Heart left ventricle (tissue), 16 donors: Measurements from ENCODE around the gene UST. TPM values are rescaled to one million over a fixed set of nuclear protein-coding genes. Genes with fewer than 3 reads are reported as not detected.

Experiments used
- ATAC-seq, 4 donors: fragments of 200-7000 bp; cut with Tn5 transposase; one replicate each; pipeline ENCODE4 v1.9.1; 2020 to 2022; ENCODE audit warnings: moderate library complexity in 4 of 4, mild to moderate bottlenecking in 3 of 4, moderate number of reproducible peaks in 1 of 4
- DNase-seq, 5 donors: peaks; one replicate each; pipeline ENCODE4 v3.0.0-alpha.2; 2020
- H3K27ac ChIP-seq, 12 donors: fragments of 200-600 bp; sonication (generic) in 4 of 12; one replicate each; pipeline versions ENCODE4 v1.5.0 to v1.8.0; 2016 to 2022; ENCODE audit warnings: mild to moderate bottlenecking in 2 of 12
- H3K27me3 ChIP-seq, 9 donors: fragments of 200-600 bp; sonication (generic) in 2 of 9; one replicate each; pipeline versions ENCODE4 v1.5.1 to v1.8.0; 2016 to 2022; ENCODE audit warnings: mild to moderate bottlenecking in 3 of 9
- H3K36me3 ChIP-seq, 9 donors: fragments of 200-600 bp; sonication (generic) in 2 of 9; one replicate each; pipeline versions ENCODE4 v1.5.0 to v1.8.0; 2018 to 2022; ENCODE audit warnings: mild to moderate bottlenecking in 2 of 9
- H3K4me1 ChIP-seq, 12 donors: fragments of 200-600 bp; sonication (generic) in 4 of 12; one replicate each; pipeline versions ENCODE4 v1.5.0 to v1.8.0; 2016 to 2022; ENCODE audit warnings: mild to moderate bottlenecking in 3 of 12
- H3K4me3 ChIP-seq, 12 donors: fragments of 200-600 bp; sonication (generic) in 4 of 12; one replicate each; pipeline versions ENCODE4 v1.5.0 to v1.8.0; 2017 to 2022; ENCODE audit warnings: mild to moderate bottlenecking in 9 of 12, moderate library complexity in 4 of 12
- H3K9me3 ChIP-seq, 12 donors: fragments of 200-600 bp; sonication (generic) in 4 of 12; one replicate each; pipeline versions ENCODE4 v1.5.0 to v1.8.0; 2016 to 2022; ENCODE audit warnings: mild to moderate bottlenecking in 1 of 12
- CTCF ChIP-seq, 12 donors: fragments of 200-600 bp; sonication (generic) in 4 of 12; IDR thresholded peaks; one replicate each; pipeline versions ENCODE4 v1.5.0 to v1.8.0; 2018 to 2022; ENCODE audit warnings: antibody characterized with exemption in 12 of 12, mild to moderate bottlenecking in 5 of 12
- POLR2A ChIP-seq, 2 donors: fragments of 450-650 bp; IDR thresholded peaks; one replicate each; pipeline ENCODE4 v1.6.1; 2017; ENCODE audit warnings: antibody characterized with exemption in 2 of 2, mild to moderate bottlenecking in 2 of 2, moderate library complexity in 2 of 2
- WGBS, 4 donors: extraction: QIAGEN DNeasy Blood & Tissue Kit in 2 of 4; methylation state at CpG; one replicate each; pipeline versions ENCODE4 v1.1.5 to v1.1.7; 2013 to 2018; 5-methylcytosine and 5-hydroxymethylcytosine counted together
- intact Hi-C, 10 donors: fragments of 100-400 bp; cut with DNase I; formaldehyde crosslinking; loops; one replicate each; pipeline versions ENCODE4 v1.11.1 to v1.14.2; 2022
- polyA plus RNA-seq, 2 donors: library from polyadenylated mRNA; stranded (reverse); fragments of 200-250 nt; gene quantifications; one replicate each; pipeline ENCODE4 v1.2.3, GENCODE V29; 2013
- total RNA-seq, 9 donors: library from RNA; depleted of rRNA in 2 of 9; stranded (reverse); fragments of >200 nt in 2 of 9; fragmentation: NEBNext Ultra II Directional in 3 of 9; extraction: Animal tissue kit (Norgen Biotek cat#: 25700) in 3 of 9; gene quantifications; one replicate each; pipeline versions ENCODE4 v1.1.0 to v1.2.4, GENCODE V29; 2016 to 2023
- donor health status: ischemic (EF 13 %, LVEDD 7.1; RV severe dilation, severe dysfunction).
- donor health status: healthy with polysubstance abuse.
- donor health status: DM: no; HTN: yes; CAD: no.
- donor health status: DM: no; HTN: no; CAD: no.
- donor health status: ischemic (EF 25% LVEDD 6.9; RV normal size, moderate dysfunction).
- donor health status: ischemic (EF 25% LVEDD 5.7; RV mildly dilated, moderate dysfunction).
- donor health status: healthy.
- donor health status: DM: yes; HTN: yes; CAD: no.
- donor health status: ischemic (EF 35%, LVEDD 5.7; RV mildly dilated, moderate dysfunction).
- donor health status: nonischemic (EF 11% LVEDD 7.7; RV severe dilation, severe dysfunction).
- donor health status: DM: yes; HTN: yes; CAD: no.
- donor health status: PGD.
- donor health status: ischemic (EF 29% LVEDD 5.4; RV normal size, mild dysfunction).
- donor health status: nonischemic (EF 23%, LVEDD 6.1; RV moderate dilation, normal function).

Gene UST
- total and polyA plus RNA-seq, 11 donors: 1.1 to 5.8 (median 2.7) TPM

GRCh38 chr6:148888856-148889255 is 142.0 kb downstream of the UST start:
- DNase-seq (no peak), ATAC-seq (peak in 1 of 4 donors; percentile 24)
- peaks cover 0 to 26% (median 4%) of the 10 kb centered on the region in 12 donors for H3K4me1 ChIP-seq
- H3K27ac ChIP-seq: no peak overlapping the region
- H3K9me3 ChIP-seq: no peaks in the 10 kb centered on the region
- WGBS, 4 donors: 41 to 68% (median 56%) methylated on average over 3 of the region's 3 CpGs
- intact Hi-C loops: no loop called here
- no peaks in the 10 kb centered on the region for H3K36me3 ChIP-seq
- no peaks in the 10 kb centered on the region for H3K27me3 ChIP-seq
- H3K4me3 ChIP-seq: no peak overlapping the region
- TF ChIP-seq CTCF (IDR thresholded peaks at IDR 0.05) (no peak), POLR2A (IDR thresholded peaks at IDR 0.05) (no peak)

GRCh38 chr6:148890096-148890495 is 143.3 kb downstream of the UST start:
- no peak overlapping the region for H3K4me3 ChIP-seq
- no peak for DNase-seq
- TF ChIP-seq POLR2A (IDR thresholded peaks at IDR 0.05) (no peak), CTCF (IDR thresholded peaks at IDR 0.05) (no peak)
- H3K4me1 ChIP-seq: peaks cover 0 to 26% (median 4%) of the 10 kb centered on the region in 12 donors
- no peaks in the 10 kb centered on the region for H3K36me3 ChIP-seq
- 44 to 54% (median 52%) methylated on average over 3 of the region's 3 CpGs for WGBS, 4 donors
- ATAC-seq: peak in 2 of 4 donors; percentile 41 to 52
- no peaks in the 10 kb centered on the region for H3K9me3 ChIP-seq
- intact Hi-C loops: no loop called here
- peak overlapping the region in 1 of 12 donors; percentile 9 for H3K27ac ChIP-seq
- H3K27me3 ChIP-seq: no peaks in the 10 kb centered on the region

- ATAC-seq: no peak
- Histone ChIP-seq H3K4me1 (peaks cover 0 to 26% (median 4%) of the 10 kb centered on the region in 12 donors), H3K4me3 (no peak overlapping the region), H3K27me3 (no peaks in the 10 kb centered on the region), H3K27ac (peak overlapping the region in 1 of 12 donors; percentile 9), H3K9me3 (no peaks in the 10 kb centered on the region), H3K36me3 (no peaks in the 10 kb centered on the region)
- WGBS, 4 donors: 62 to 73% (median 69%) methylated on average over 13 of the region's 13 CpGs
- TF ChIP-seq CTCF (IDR thresholded peaks at IDR 0.05) (no peak), POLR2A (IDR thresholded peaks at IDR 0.05) (no peak)
- DNase-seq: no peak
- intact Hi-C loops: no loop called here
These were observed 144.0 kb downstream of the UST start for GRCh38 chr6:148890652-148891404.

GRCh38 chr6:148891405-148891783 is 144.6 kb downstream of the UST start:
- WGBS, 4 donors: 21 to 32% (median 29%) methylated on average over 1 of the region's 1 CpG
- no peaks in the 10 kb centered on the region for H3K9me3 ChIP-seq
- H3K36me3 ChIP-seq: no peaks in the 10 kb centered on the region
- DNase-seq (no peak), ATAC-seq (peak in 1 of 4 donors; percentile 52)
- no peaks in the 10 kb centered on the region for H3K27me3 ChIP-seq
- intact Hi-C loops: no loop called here
- H3K4me1 ChIP-seq: peaks cover 0 to 26% (median 4%) of the 10 kb centered on the region in 12 donors
- H3K4me3 ChIP-seq: no peak overlapping the region
- H3K27ac ChIP-seq: no peak overlapping the region
- TF ChIP-seq POLR2A (IDR thresholded peaks at IDR 0.05) (no peak), CTCF (IDR thresholded peaks at IDR 0.05) (no peak)
